ENCODE results near the gene ATG13. TPM values are rescaled to one million over a fixed set of nuclear protein-coding genes. Genes with fewer than 3 reads are reported as not detected.
A peak's percentile ranks its signal among the peaks of the same experiment; 100 is the strongest.
"Not testable (repeated sequence)": the region's sequence is repeated elsewhere in the genome, so short reads cannot be mapped to it uniquely, and the experiment has no call there.

Gene ATG13
- total RNA-seq, 1 donor from 2014 or later, result 67.3 TPM

GRCh38 chr11:46701078-46701654 lies 83.8 kb downstream of the ATG13 start:
- peak overlapping the region; percentile 100 for H3K4me3 Mint-ChIP-seq

GRCh38 chr11:46705070-46705688 lies 87.8 kb downstream of the ATG13 start:
- no peak overlapping the region for H3K4me3 Mint-ChIP-seq
- peaks cover 10% of the 10 kb centered on the region for H3K4me1 Mint-ChIP-seq (ENCODE audit: unreplicated experiment)
- H3K27me3 Mint-ChIP-seq, result no peaks in the 10 kb centered on the region
- DNase-seq (ENCODE audit: extremely low spot score, unreplicated experiment), result no peak
- no peaks in the 10 kb centered on the region for H3K9me3 Mint-ChIP-seq
- peaks cover 5% of the 10 kb centered on the region for H3K36me3 Mint-ChIP-seq
- TF ChIP-seq, protein P1, sequence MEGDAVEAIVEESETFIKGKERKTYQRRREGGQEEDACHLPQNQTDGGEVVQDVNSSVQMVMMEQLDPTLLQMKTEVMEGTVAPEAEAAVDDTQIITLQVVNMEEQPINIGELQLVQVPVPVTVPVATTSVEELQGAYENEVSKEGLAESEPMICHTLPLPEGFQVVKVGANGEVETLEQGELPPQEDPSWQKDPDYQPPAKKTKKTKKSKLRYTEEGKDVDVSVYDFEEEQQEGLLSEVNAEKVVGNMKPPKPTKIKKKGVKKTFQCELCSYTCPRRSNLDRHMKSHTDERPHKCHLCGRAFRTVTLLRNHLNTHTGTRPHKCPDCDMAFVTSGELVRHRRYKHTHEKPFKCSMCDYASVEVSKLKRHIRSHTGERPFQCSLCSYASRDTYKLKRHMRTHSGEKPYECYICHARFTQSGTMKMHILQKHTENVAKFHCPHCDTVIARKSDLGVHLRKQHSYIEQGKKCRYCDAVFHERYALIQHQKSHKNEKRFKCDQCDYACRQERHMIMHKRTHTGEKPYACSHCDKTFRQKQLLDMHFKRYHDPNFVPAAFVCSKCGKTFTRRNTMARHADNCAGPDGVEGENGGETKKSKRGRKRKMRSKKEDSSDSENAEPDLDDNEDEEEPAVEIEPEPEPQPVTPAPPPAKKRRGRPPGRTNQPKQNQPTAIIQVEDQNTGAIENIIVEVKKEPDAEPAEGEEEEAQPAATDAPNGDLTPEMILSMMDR (conservative IDR thresholded peaks at IDR 0.05), result no peak
- H3K27ac Mint-ChIP-seq, result no peak overlapping the region

More at GRCh38 chr11:46701078-46701654, 83.8 kb downstream of the ATG13 start:
- Mint-ChIP-seq H3K4me1 (ENCODE audit: unreplicated experiment) (peaks cover 26% of the 10 kb centered on the region), H3K9me3 (no peaks in the 10 kb centered on the region), H3K27ac (peak overlapping the region; percentile 99), H3K27me3 (no peaks in the 10 kb centered on the region), H3K36me3 (peaks cover 5% of the 10 kb centered on the region)
- TF ChIP-seq, protein P1 (conservative IDR thresholded peaks at IDR 0.05), result no peak
- no peak for DNase-seq (ENCODE audit: extremely low spot score, unreplicated experiment)

GRCh38 chr11:46706886-46707285 lies 89.5 kb downstream of the ATG13 start:
- H3K9me3 Mint-ChIP-seq, result no peaks in the 10 kb centered on the region
- H3K36me3 Mint-ChIP-seq, result peaks cover 5% of the 10 kb centered on the region
- H3K27ac Mint-ChIP-seq, result no peak overlapping the region
- no peaks in the 10 kb centered on the region for H3K27me3 Mint-ChIP-seq
- no peak overlapping the region for H3K4me3 Mint-ChIP-seq
- TF ChIP-seq, protein P1 (conservative IDR thresholded peaks at IDR 0.05), result no peak
- H3K4me1 Mint-ChIP-seq (ENCODE audit: unreplicated experiment), result no peaks in the 10 kb centered on the region
- DNase-seq (ENCODE audit: extremely low spot score, unreplicated experiment), result no peak

GRCh38 chr11:46709351-46709750 lies 92.0 kb downstream of the ATG13 start:
- H3K4me1 Mint-ChIP-seq (ENCODE audit: unreplicated experiment); H3K27me3 Mint-ChIP-seq; H3K9me3 Mint-ChIP-seq; H3K4me3 Mint-ChIP-seq; H3K36me3 Mint-ChIP-seq; DNase-seq (ENCODE audit: extremely low spot score, unreplicated experiment): not testable (repeated sequence)
- H3K27ac Mint-ChIP-seq, result peak overlapping the region; percentile 57

DNA sequence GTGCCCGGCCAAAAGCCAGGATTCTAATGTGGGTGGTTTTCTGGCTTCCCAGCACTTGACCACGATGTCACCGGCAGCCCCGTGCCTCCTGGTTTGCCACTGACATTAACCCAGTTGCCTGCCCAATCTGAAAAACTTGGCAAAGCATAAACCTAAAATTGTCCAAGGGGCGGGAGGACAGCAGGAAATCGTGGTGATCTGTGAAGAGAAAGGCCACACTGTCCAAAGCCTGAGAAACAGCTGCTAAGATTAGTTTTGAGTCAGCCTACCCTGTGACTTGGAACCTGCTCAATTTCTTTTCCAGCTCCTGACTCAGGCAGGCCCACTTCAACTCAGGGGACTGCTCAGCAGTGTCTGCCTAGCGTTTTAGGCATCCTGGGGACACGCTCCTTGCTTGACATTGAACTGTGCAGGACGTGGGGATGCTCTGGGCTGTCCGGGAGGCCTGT lies 93.5 kb downstream of the ATG13 start:
- no peaks in the 10 kb centered on the region for H3K36me3 Mint-ChIP-seq
- no peaks in the 10 kb centered on the region for H3K4me1 Mint-ChIP-seq (ENCODE audit: unreplicated experiment)
- no peak overlapping the region for H3K4me3 Mint-ChIP-seq
- DNase-seq (ENCODE audit: extremely low spot score, unreplicated experiment), result no peak
- H3K27ac Mint-ChIP-seq, result no peak overlapping the region
- TF ChIP-seq, protein P1 (conservative IDR thresholded peaks at IDR 0.05), result no peak
- H3K9me3 Mint-ChIP-seq, result no peaks in the 10 kb centered on the region
- no peaks in the 10 kb centered on the region for H3K27me3 Mint-ChIP-seq

GRCh38 chr11:46711303-46711702 lies 94.0 kb downstream of the ATG13 start:
- Mint-ChIP-seq H3K27ac (no peak overlapping the region), H3K4me3 (no peak overlapping the region), H3K9me3 (no peaks in the 10 kb centered on the region), H3K27me3 (no peaks in the 10 kb centered on the region), H3K4me1 (ENCODE audit: unreplicated experiment) (no peaks in the 10 kb centered on the region), H3K36me3 (no peaks in the 10 kb centered on the region)
- TF ChIP-seq, protein P1 (conservative IDR thresholded peaks at IDR 0.05), result no peak
- no peak for DNase-seq (ENCODE audit: extremely low spot score, unreplicated experiment)

Measured in type B pancreatic cell (in vitro differentiated cells).